Measurements from ENCODE around the gene GPR83. TPM values are rescaled to one million over a fixed set of nuclear protein-coding genes. Genes with fewer than 3 reads are reported as not detected.
A peak's percentile ranks its signal among the peaks of the same experiment; 100 is the strongest.

Gene GPR83
- total RNA-seq: 0.15 TPM in 1 of 2 replicates, not detected in the other

- intact Hi-C loops (cut with micrococcal nuclease): loop anchor here (10.0 kb wide), 1 partner anchor 916 kb away; no protein-coding TSS in a partner anchor
- peaks cover 28% of the 10 kb centered on the region for H3K27me3 Mint-ChIP-seq (ENCODE audit: insufficient read depth)
- peak within 1 kb of the TSS; percentile 13 for H3K4me3 Mint-ChIP-seq
- no peak within 1 kb of the TSS for H3K27ac Mint-ChIP-seq
- no peak for DNase-seq (ENCODE audit: low spot score)
- no peaks in the 10 kb centered on the region for H3K9me3 Mint-ChIP-seq
- H3K36me3 Mint-ChIP-seq (ENCODE audit: low read depth): no peaks in the 10 kb centered on the region
- peaks cover 8% of the 10 kb centered on the region for H3K4me1 Mint-ChIP-seq (ENCODE audit: low read depth)
These were observed at the start of gene GPR83 for GRCh38 chr11:94400839-94401772. TSS of gene GPR83 (minus strand) at chr11:94401419. CDS start at chr11:94401247, 172 bp downstream.

- peaks cover 19% of the 10 kb centered on the region for H3K36me3 Mint-ChIP-seq (ENCODE audit: low read depth)
- H3K4me1 Mint-ChIP-seq (ENCODE audit: low read depth): no peaks in the 10 kb centered on the region
- H3K4me3 Mint-ChIP-seq: no peak overlapping the region
- DNase-seq (ENCODE audit: low spot score): no peak
- no peaks in the 10 kb centered on the region for H3K27me3 Mint-ChIP-seq (ENCODE audit: insufficient read depth)
- H3K9me3 Mint-ChIP-seq: peaks cover 3% of the 10 kb centered on the region
- intact Hi-C loops (cut with micrococcal nuclease): no loop called here
- H3K27ac Mint-ChIP-seq: no peak overlapping the region
These were observed 48.8 kb upstream of the GPR83 start for GRCh38 chr11:94450048-94450447.

GRCh38 chr11:94449437-94449836, 48.2 kb upstream of the GPR83 start:
- H3K27me3 Mint-ChIP-seq (ENCODE audit: insufficient read depth): no peaks in the 10 kb centered on the region
- H3K27ac Mint-ChIP-seq: no peak overlapping the region
- no peaks in the 10 kb centered on the region for H3K4me1 Mint-ChIP-seq (ENCODE audit: low read depth)
- no peak for DNase-seq (ENCODE audit: low spot score)
- no peak overlapping the region for H3K4me3 Mint-ChIP-seq
- intact Hi-C loops (cut with micrococcal nuclease): no loop called here
- H3K36me3 Mint-ChIP-seq (ENCODE audit: low read depth): peaks cover 20% of the 10 kb centered on the region
- H3K9me3 Mint-ChIP-seq: peaks cover 3% of the 10 kb centered on the region

- Mint-ChIP-seq H3K9me3 (peaks cover 3% of the 10 kb centered on the region), H3K4me1 (ENCODE audit: low read depth) (no peaks in the 10 kb centered on the region), H3K27me3 (ENCODE audit: insufficient read depth) (no peaks in the 10 kb centered on the region), H3K36me3 (ENCODE audit: low read depth) (peaks cover 24% of the 10 kb centered on the region), H3K27ac (no peak overlapping the region), H3K4me3 (no peak overlapping the region)
- no peak for DNase-seq (ENCODE audit: low spot score)
- intact Hi-C loops (cut with micrococcal nuclease): no loop called here
These were observed 47.8 kb upstream of the GPR83 start for GRCh38 chr11:94449029-94449428.

GRCh38 chr11:94447149-94447548, 45.9 kb upstream of the GPR83 start:
- no peak for DNase-seq (ENCODE audit: low spot score)
- Mint-ChIP-seq H3K4me3 (no peak overlapping the region), H3K27me3 (ENCODE audit: insufficient read depth) (no peaks in the 10 kb centered on the region), H3K36me3 (ENCODE audit: low read depth) (peaks cover 13% of the 10 kb centered on the region), H3K9me3 (no peaks in the 10 kb centered on the region), H3K4me1 (ENCODE audit: low read depth) (no peaks in the 10 kb centered on the region), H3K27ac (no peak overlapping the region)
- intact Hi-C loops (cut with micrococcal nuclease): no loop called here

GRCh38 chr11:94445641-94446040, 44.4 kb upstream of the GPR83 start:
- Mint-ChIP-seq H3K27ac (no peak overlapping the region), H3K36me3 (ENCODE audit: low read depth) (peaks cover 15% of the 10 kb centered on the region), H3K27me3 (ENCODE audit: insufficient read depth) (no peaks in the 10 kb centered on the region), H3K9me3 (no peaks in the 10 kb centered on the region), H3K4me1 (ENCODE audit: low read depth) (peaks cover 7% of the 10 kb centered on the region), H3K4me3 (no peak overlapping the region)
- intact Hi-C loops (cut with micrococcal nuclease): no loop called here
- no peak for DNase-seq (ENCODE audit: low spot score)

- H3K4me3 Mint-ChIP-seq: no peak overlapping the region
- intact Hi-C loops (cut with micrococcal nuclease): no loop called here
- H3K36me3 Mint-ChIP-seq (ENCODE audit: low read depth): peaks cover 43% of the 10 kb centered on the region
- no peaks in the 10 kb centered on the region for H3K4me1 Mint-ChIP-seq (ENCODE audit: low read depth)
- no peak for DNase-seq (ENCODE audit: low spot score)
- no peaks in the 10 kb centered on the region for H3K27me3 Mint-ChIP-seq (ENCODE audit: insufficient read depth)
- H3K9me3 Mint-ChIP-seq: no peaks in the 10 kb centered on the region
- H3K27ac Mint-ChIP-seq: no peak overlapping the region
These were observed 31.8 kb upstream of the GPR83 start for GRCh38 chr11:94433049-94433448.

- peaks cover 36% of the 10 kb centered on the region for H3K36me3 Mint-ChIP-seq (ENCODE audit: low read depth)
- intact Hi-C loops (cut with micrococcal nuclease): no loop called here
- H3K4me3 Mint-ChIP-seq: no peak overlapping the region
- no peaks in the 10 kb centered on the region for H3K9me3 Mint-ChIP-seq
- no peaks in the 10 kb centered on the region for H3K4me1 Mint-ChIP-seq (ENCODE audit: low read depth)
- DNase-seq (ENCODE audit: low spot score): no peak
- no peaks in the 10 kb centered on the region for H3K27me3 Mint-ChIP-seq (ENCODE audit: insufficient read depth)
- H3K27ac Mint-ChIP-seq: no peak overlapping the region
These were observed 23.4 kb upstream of the GPR83 start for GRCh38 chr11:94424662-94425061.

GRCh38 chr11:94424011-94424410, 22.8 kb upstream of the GPR83 start:
- Mint-ChIP-seq H3K9me3 (no peaks in the 10 kb centered on the region), H3K27me3 (ENCODE audit: insufficient read depth) (no peaks in the 10 kb centered on the region), H3K4me3 (no peak overlapping the region), H3K36me3 (ENCODE audit: low read depth) (peaks cover 33% of the 10 kb centered on the region), H3K4me1 (ENCODE audit: low read depth) (no peaks in the 10 kb centered on the region), H3K27ac (no peak overlapping the region)
- DNase-seq (ENCODE audit: low spot score): no peak
- intact Hi-C loops (cut with micrococcal nuclease): no loop called here

- H3K4me3 Mint-ChIP-seq: no peak overlapping the region
- H3K9me3 Mint-ChIP-seq: no peaks in the 10 kb centered on the region
These were observed 22.3 kb upstream of the GPR83 start for GRCh38 chr11:94423507-94423906.

GRCh38 chr11:94418123-94418765, 17.0 kb upstream of the GPR83 start:
- no peaks in the 10 kb centered on the region for H3K4me1 Mint-ChIP-seq (ENCODE audit: low read depth)
- no peak overlapping the region for H3K27ac Mint-ChIP-seq
- intact Hi-C loops (cut with micrococcal nuclease): no loop called here
- no peaks in the 10 kb centered on the region for H3K27me3 Mint-ChIP-seq (ENCODE audit: insufficient read depth)
- DNase-seq (ENCODE audit: low spot score): no peak
- H3K36me3 Mint-ChIP-seq (ENCODE audit: low read depth): peaks cover 16% of the 10 kb centered on the region
- H3K4me3 Mint-ChIP-seq: no peak overlapping the region
- no peaks in the 10 kb centered on the region for H3K9me3 Mint-ChIP-seq

More at GRCh38 chr11:94423507-94423906, 22.3 kb upstream of the GPR83 start:
- Mint-ChIP-seq H3K4me1 (ENCODE audit: low read depth) (no peaks in the 10 kb centered on the region), H3K27ac (no peak overlapping the region), H3K36me3 (ENCODE audit: low read depth) (peaks cover 28% of the 10 kb centered on the region), H3K27me3 (ENCODE audit: insufficient read depth) (no peaks in the 10 kb centered on the region)
- no peak for DNase-seq (ENCODE audit: low spot score)
- intact Hi-C loops (cut with micrococcal nuclease): no loop called here

GRCh38 chr11:94417386-94417987, 16.3 kb upstream of the GPR83 start:
- H3K4me3 Mint-ChIP-seq: no peak overlapping the region
- H3K4me1 Mint-ChIP-seq (ENCODE audit: low read depth): no peaks in the 10 kb centered on the region
- DNase-seq (ENCODE audit: low spot score): no peak
- H3K9me3 Mint-ChIP-seq: no peaks in the 10 kb centered on the region
- intact Hi-C loops (cut with micrococcal nuclease): loop anchor here (1.0 kb wide), 1 partner anchor 496 kb away; no protein-coding TSS in a partner anchor
- no peak overlapping the region for H3K27ac Mint-ChIP-seq
- peaks cover 16% of the 10 kb centered on the region for H3K36me3 Mint-ChIP-seq (ENCODE audit: low read depth)
- H3K27me3 Mint-ChIP-seq (ENCODE audit: insufficient read depth): no peaks in the 10 kb centered on the region
